HG03064 (cell line): ENCODE data around the gene CIT.
"Not testable (repeated sequence)": the region's sequence is repeated elsewhere in the genome, so short reads cannot be mapped to it uniquely, and the experiment has no call there.

Source experiments
- ATAC-seq: cut with Tn5 transposase; IDR thresholded peaks from one replicate; pipeline ENCODE4 v1.9.1; 2021; ENCODE audit warnings: low read depth; ENCODE audit not compliant: unreplicated experiment

The CIT gene, protein sequence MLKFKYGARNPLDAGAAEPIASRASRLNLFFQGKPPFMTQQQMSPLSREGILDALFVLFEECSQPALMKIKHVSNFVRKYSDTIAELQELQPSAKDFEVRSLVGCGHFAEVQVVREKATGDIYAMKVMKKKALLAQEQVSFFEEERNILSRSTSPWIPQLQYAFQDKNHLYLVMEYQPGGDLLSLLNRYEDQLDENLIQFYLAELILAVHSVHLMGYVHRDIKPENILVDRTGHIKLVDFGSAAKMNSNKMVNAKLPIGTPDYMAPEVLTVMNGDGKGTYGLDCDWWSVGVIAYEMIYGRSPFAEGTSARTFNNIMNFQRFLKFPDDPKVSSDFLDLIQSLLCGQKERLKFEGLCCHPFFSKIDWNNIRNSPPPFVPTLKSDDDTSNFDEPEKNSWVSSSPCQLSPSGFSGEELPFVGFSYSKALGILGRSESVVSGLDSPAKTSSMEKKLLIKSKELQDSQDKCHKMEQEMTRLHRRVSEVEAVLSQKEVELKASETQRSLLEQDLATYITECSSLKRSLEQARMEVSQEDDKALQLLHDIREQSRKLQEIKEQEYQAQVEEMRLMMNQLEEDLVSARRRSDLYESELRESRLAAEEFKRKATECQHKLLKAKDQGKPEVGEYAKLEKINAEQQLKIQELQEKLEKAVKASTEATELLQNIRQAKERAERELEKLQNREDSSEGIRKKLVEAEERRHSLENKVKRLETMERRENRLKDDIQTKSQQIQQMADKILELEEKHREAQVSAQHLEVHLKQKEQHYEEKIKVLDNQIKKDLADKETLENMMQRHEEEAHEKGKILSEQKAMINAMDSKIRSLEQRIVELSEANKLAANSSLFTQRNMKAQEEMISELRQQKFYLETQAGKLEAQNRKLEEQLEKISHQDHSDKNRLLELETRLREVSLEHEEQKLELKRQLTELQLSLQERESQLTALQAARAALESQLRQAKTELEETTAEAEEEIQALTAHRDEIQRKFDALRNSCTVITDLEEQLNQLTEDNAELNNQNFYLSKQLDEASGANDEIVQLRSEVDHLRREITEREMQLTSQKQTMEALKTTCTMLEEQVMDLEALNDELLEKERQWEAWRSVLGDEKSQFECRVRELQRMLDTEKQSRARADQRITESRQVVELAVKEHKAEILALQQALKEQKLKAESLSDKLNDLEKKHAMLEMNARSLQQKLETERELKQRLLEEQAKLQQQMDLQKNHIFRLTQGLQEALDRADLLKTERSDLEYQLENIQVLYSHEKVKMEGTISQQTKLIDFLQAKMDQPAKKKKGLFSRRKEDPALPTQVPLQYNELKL (N-terminal part only)

DNA sequence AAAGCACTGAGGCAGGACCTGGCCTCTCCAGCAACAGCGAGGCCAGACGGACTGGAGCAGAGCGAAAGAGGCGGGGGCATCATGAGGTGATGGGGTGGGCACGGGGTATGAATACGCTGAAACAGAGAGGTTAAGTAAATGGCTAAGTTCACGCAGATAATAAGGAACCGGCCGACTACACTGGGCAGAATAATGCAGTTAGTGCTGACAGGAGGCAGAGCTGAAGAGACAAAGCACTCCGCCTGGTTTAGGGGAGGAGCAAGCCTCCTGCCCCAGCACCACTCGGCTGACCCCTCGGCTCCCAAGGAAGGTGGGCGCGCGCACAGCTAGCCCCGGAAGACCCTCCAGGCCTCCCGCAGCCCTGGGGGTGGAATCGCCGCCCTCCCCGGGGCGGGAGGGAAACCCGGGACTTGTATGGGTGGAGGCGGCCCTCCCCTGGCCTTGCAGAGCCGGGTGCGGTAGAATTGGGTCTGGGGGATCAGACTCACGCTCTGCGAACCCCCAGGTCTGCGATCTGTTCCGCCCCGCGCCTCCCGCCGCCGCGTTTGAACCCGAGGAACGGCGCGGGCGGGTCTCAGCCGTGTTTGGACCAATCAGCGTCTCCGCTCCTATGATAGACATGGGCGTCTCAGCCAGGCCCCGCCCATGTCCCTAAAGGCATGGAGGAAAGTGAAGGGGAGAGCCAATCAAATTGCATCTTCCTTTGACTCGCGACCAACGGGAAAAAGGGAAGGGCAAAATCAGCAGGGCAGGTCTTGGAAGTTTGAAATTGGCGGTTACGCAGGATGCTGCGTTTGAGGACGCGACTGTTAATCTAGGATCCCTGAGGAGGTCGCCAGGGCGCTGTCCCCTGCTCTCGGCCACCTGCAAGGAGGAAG, at the start of gene CIT:
Gene CIT, minus strand, starts transcription at position 560 of the 878 bp plus-strand sequence. CDS start 1,152 bp downstream, outside the sequence.
- ATAC-seq = peak; percentile 99

DNA sequence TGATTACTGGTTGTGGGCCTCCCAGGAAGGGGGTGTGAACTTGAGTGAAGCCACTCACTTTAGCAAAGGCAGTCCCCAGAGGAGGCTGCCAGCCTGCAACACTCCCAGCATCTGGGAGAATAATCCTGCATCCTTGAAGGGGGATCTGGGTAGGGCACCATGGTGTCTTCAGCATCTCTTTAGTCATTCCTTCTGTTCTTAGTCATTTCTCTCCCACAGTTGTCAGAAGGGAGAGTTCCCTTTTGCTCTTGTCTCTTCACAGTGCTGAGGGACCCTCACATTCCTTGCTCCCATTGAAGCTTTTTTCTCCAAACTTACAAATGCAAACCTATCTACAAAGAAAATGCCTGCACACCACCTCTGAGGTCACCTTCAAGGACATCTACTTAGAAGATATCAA, 48.1 kb upstream of the CIT start:
- ATAC-seq = no peak

DNA sequence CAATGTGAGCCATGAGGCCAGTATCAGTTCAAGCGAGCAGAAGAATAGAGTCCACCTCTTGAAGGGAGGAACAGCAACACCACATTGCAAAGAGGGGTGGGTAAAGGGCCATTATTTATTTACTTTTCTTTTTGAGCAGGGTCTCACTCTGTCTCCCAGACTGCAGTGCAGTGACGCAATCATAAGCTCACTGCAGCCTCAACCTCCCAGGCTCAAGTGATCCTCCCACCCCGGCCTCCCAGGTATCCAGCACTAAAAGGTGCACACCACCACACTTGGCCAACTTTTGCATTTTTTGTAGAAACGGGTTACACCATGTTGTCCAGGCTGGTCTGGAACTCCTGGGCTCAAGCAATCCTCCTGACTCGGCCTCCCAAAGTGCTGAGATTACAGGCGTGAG, 42.9 kb upstream of the CIT start:
- ATAC-seq = no peak

DNA sequence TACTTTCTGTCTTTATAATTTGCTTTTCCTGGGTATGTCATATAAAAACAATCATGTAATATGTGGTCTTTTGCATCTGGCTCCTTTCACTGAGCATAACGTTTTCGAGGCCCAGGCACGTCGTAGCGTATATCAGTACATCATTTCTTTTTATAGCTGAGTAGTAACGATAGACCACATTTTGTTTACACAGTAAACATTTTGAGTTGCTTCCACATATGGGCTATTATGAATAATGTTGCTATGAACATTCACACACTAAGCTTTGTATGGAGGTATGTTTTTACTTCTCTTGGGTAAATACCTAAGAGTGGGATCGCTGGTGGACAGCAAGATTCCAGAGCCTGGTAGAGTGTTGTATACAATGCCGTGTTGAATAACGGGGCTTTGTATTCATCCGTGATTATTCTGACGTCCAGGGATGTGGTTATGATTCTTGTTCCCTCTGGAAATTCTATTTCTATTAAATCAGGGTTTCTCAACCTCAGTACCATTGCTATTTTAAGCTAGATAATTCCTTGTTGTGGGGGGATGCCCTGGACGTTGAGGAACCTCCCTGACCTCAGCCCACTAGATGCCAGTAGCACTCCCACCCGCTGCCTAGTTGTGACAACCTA, 38.9 kb upstream of the CIT start:
- ATAC-seq = no peak

DNA sequence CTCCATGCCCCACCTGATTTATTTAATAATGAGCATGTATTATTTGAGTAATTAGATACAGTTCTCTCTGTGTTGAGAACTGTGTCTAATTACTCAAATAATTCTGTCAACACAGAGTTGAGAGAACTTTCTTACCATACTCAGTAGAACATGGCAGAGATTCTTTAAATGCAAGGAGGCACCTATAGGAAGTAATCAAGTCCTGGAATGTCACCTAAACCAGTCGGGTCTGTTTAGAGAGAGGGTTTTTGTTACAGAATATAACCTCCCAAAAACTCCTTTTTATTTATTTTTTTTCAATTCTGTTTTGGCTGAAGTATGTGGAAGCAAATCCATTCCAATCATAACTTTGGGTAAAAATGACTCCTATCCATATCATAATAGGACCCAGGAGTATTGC, 37.5 kb upstream of the CIT start:
- no peak for ATAC-seq

DNA sequence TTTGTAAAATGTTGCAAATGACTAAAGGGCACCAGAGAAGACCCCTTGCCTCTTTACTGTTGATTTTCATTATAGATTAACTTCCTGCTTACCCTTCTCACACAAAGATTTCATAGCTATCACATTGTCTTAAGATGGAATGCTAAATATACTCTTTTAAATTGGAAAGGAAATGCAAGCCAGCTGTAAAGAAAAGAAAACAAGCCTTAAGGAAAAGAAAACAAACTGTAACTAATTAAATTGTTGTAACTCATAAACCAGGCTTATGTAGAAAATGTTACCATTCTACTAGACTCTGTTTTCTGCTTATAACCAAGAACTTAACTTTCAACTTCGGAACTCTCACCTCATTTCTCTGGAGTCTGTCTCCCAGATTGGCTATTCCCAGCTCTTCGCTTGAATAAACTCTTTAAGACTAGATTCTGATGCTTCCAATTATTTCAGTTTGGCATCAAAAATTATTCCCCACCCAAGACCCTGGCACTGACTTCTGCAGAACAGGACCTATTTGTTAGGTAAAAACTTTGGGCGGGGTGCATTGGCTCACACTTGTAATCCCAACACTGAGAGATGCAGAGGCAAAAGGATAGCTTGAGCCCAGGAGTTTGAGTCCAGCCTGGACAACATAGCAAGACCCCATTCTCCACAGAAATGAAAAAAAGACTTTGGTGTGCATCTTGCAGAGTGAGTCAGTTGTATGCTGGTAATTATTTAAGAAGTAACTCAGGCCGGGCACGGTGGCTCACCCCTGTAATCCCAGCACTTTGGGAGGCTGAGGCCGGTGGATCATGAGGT, 36.6 kb upstream of the CIT start:
- no peak for ATAC-seq

DNA sequence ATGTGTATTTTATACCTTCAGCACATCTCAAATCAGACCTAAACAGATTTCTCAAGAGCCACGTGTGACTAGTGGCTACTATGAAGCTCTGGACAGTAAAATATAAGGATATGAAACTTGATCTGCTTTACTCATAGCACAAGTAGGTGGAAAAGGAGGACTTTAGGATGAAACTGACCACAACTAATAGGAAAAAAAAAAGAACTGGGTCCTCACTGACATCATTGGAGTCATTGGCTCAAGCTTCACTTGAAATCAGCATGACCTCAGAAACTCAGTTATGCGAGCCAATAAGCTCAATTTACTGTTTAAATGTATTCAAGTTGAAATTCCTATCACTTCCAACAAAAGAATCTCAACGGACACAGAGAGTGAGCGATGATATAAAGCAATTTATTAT, 34.1 kb upstream of the CIT start:
- ATAC-seq = no peak

DNA sequence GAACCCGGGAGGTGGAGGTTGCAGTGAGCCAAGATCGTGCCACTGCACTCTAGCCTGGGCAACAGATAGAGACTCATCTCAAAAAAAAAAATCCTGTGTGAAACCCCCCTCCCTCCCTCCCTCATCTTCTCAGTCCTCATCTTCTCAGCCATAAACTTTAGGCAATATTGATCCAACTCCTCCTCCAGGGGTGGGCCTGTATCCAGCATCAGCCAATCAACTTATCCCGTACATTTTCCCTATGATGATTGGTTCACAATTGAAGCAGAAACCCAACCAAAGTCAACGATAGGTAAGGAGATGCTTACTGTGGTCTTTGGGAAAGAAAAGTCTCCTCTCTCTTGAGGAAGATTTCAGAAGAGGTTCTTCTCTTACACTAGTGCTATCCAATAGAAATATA, 33.5 kb upstream of the CIT start:
- no peak for ATAC-seq

DNA sequence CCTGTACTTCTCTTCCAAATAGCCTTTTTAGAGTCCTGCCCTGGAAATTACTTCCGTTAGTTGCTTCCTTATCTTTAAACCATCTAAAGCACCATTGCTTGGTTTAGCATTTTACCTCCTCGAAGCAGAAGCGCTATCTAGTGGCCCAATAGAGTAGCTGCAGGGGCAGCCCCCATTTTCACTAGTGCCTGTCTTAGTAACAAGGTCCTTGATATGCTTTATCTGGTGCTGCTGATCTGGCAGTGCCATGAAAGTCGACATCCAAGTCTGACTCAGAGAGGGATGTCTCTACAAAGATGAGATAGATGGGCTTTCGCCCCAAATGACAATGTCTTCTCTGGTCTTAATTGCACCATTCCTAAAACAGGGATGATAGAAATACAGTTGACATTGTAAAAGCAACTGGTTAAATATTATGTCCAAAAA, 25.0 kb upstream of the CIT start:
- no peak for ATAC-seq

DNA sequence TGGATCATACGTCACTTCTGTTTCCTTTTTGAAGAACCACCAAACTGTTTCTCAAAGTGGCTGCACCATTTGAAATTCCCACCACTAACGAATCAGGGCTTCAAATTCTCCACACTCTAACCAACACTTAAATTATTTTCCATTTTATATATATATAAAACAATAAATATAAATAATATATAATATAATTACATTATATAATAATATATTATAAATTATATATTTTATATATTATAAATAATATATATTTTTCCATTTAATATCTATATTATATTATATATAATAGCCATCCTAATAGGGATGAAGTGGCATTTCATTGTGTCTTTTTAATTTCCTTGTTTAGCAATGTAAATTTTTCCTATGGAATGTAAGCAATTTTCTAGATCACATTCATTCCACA, 24.6 kb upstream of the CIT start:
- ATAC-seq = no peak

DNA sequence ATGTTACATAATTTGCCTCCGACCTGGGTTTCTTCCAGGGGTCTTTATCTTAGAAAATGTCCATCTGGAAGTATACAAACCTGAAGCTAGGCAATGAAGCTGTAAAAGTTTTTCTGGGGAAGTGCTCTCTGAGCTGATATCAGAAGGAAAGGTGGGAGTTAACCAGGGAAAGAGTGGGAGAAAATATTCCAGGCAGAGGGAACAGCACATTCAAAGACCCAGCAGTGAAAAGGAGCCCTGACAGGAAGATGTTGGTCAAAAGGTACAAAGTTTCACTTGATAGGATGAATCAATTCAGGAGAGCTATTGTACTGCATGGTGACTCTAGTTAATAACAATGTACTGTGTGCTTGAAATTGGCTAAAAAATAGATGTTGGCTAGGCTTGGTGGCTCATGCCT, 17.8 kb upstream of the CIT start:
- no peak for ATAC-seq

DNA sequence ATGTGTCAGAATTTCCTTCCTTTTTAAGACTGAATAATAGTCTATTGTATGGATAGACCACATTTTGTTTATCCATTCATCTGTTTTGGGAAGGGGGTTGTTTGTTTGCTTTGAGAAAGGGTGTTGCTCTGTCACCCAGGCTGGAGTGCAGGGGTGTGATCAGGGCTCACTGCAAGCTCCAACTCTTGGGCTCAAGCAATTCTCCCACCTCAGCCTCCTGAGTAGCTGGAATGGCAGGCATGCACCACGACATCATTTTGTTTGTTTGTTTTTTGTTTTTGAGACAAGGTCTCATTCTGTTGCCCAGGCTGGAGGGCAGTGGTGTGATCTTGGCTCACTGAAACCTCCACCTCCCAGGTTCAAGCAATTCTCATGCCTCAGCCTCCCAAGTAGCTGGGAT, 15.5 kb upstream of the CIT start:
- not testable (repeated sequence) for ATAC-seq

DNA sequence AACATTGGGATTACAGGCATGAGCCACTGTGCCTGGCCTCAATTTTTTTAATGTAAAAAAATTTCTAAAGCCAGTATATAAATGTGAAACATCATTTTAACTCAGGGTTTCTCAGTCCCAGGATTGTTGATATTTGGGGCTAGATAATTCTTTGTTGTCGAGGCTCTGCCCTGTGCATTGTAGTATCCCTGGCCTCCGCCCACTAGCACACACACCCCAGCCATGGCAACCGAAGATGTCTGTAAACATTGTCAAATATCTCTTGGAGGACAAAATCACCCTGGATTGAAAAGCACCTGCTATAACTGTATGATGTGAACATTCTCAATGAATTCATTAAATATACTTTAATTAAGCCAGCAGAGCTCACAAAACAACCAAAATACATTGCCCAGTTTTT, 8.4 kb upstream of the CIT start:
- no peak for ATAC-seq

DNA sequence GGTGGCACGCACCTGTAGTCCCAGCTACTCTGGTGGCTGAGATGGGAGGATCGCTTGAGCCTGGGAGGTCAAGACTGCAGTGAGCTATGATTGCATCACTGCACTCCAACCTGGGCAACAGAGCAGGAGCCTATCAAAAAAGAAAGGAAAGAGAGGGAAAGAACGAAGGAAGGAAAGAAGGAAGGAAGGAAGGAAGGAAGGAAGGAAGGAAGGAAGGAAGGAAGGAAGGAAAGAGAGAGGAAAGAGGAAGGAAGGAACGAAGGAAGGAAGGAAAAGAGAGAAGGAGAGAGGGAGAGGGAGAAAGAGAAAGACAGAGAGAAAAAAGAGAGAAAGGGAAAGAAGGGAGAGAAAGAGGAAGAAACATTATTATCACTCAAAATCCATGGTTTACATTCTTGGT, 6.7 kb upstream of the CIT start:
- not testable (repeated sequence) for ATAC-seq

DNA sequence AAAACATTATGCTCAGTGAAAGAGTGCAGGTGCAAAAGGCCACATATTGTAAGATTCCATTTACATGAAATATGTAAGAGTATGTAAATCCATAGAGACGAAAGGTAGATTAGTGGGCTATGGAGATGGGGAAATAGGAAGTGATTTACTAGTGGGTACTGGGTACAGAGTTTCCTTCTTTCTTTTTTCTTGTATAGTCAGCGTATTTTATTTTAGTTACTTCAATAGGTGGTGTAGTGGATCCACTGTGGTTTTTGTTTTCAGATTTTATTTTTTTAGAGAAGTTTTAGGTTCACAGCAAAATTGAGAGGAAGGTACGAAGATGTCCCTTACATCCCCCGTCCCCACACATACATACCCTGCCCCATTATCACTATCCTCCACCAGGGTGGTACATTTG, 6.1 kb upstream of the CIT start:
- no peak for ATAC-seq

DNA sequence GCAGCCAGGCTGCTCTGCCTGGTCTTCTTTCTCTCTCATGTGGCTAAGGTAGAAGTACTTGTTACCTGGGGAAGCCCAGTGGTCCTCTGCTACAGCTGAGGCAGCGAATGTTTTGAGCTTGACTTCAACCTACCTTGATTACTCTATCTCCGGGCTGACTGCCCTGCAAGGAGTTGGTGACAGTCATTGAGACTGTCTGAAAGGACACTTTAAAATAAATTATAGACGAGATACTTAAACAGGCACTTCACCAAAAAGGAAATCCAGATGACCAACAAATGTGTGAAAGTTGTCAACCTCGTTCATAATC, 474 bp upstream of the CIT start:
- no peak for ATAC-seq

DNA sequence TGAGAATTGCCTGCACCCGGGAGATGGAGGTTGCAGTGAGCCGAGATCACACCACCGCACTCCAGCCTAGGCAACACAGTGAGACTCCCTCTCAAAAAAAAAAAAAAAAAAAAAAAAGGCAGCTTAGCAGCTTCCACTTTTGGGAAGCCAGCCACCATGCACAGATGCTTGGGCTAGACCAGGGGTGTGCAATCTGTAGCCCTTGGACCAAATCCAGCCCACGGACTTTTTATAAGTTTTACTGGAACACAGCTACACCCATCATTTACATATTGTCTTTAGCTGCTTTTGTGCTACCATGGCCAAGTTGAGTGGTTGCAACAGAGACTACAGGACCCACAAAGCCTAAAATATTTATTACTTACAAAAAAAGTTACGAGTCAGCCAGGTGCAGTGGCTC, 6.7 kb downstream of the CIT start:
- ATAC-seq = no peak

DNA sequence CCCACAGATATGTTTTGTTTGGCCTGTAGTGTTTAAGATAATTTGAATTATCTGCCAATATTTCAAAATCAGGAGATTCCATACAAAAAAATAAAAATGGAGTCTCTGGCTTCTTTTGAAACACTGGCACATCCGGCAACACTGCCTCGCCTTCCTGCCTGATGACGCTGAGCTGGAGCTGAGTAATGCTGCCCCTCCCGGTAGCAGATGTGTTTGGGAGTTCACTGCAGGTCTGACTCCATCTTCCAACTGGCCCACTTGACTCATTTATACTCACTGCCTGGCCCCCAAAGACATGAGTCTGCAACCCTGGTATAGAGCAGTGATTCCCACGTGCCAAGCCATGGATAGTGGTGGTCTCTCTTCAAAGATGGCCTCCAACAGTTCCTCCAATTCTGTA, 7.4 kb downstream of the CIT start:
- no peak for ATAC-seq

DNA sequence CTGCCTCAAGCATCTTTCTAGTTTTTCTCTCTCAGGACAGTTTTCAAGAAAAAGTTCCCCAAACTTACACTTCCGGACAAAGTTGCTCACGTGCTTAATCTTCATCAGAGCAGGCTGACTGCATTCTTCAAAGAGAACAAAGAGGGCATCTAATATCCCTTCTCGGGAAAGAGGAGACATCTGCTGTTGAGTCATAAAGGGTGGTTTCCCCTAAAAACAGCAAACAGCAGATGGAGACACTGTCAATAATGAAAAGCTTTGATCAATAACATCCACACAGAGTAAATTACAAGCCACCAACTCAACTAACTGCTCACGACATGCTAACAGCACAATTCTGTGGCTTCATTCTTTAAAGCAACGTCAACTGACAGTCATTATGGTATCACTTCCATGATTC, 8.1 kb downstream of the CIT start:
- no peak for ATAC-seq
